SK-N-SH treated with all-trans-retinoic acid at 6 μM for 48 hours (cell line): ENCODE measurements around the gene CHD1L.

Source experiments
- ATAC-seq: fragments of 200-7000 bp; cut with Tn5 transposase; 3 replicates; pipeline ENCODE4 v1.9.1; 2020; ENCODE audit warnings: mild to moderate bottlenecking, moderate library complexity
- ARNTL ChIP-seq: fragments of 450-650 bp; formaldehyde crosslinking; IDR thresholded peaks from 2 replicates; pipeline ENCODE4 v1.5.0; 2020; ENCODE audit warnings: low read depth, mild to moderate bottlenecking, moderate library complexity, borderline replicate concordance
- BACH2 ChIP-seq: fragments of 250-450 bp; sonication (Bioruptor Pico); IDR thresholded peaks from 2 replicates; pipeline ENCODE4 v1.9.0; 2021; ENCODE audit warnings: mild to moderate bottlenecking, borderline replicate concordance
- CREB5 ChIP-seq: fragments of 250-450 bp; sonication (Bioruptor Pico); IDR thresholded peaks from 2 replicates; pipeline ENCODE4 v1.5.1; 2020; ENCODE audit warnings: low read depth, mild to moderate bottlenecking, moderate library complexity
- CSDC2 ChIP-seq: fragments of 250-450 bp; sonication (Bioruptor Pico); IDR thresholded peaks from 2 replicates; pipeline ENCODE4 v1.5.0; 2020; ENCODE audit warnings: mild to moderate bottlenecking, moderate library complexity
- CSRNP3 ChIP-seq: fragments of 250-450 bp; sonication (Bioruptor Pico); IDR thresholded peaks from 2 replicates; pipeline ENCODE4 v1.5.1; 2021; ENCODE audit warnings: mild to moderate bottlenecking, moderate library complexity
- ESRRG ChIP-seq: fragments of 250-450 bp; sonication (Bioruptor Pico); IDR thresholded peaks from 2 replicates; pipeline ENCODE4 v1.6.1; 2021; ENCODE audit warnings: mild to moderate bottlenecking
- GLIS3 ChIP-seq: fragments of 250-450 bp; sonication (Bioruptor Pico); IDR thresholded peaks from 2 replicates; pipeline ENCODE4 v1.5.0; 2020; ENCODE audit warnings: mild to moderate bottlenecking, moderate library complexity
- ISL1 ChIP-seq: fragments of 250-450 bp; sonication (Bioruptor Pico); IDR thresholded peaks from 2 replicates; pipeline ENCODE4 v2.1.2; 2022; ENCODE audit warnings: mild to moderate bottlenecking, moderate library complexity
- OSR1 ChIP-seq: fragments of 250-450 bp; sonication (Bioruptor Pico); IDR thresholded peaks from 2 replicates; pipeline ENCODE4 v1.8.0; 2022; ENCODE audit warnings: moderate library complexity, mild to moderate bottlenecking, inconsistent platforms
- PATZ1 ChIP-seq: fragments of 250-450 bp; sonication (Bioruptor Pico); IDR thresholded peaks from 2 replicates; pipeline ENCODE4 v1.8.0; 2020; ENCODE audit warnings: mild to moderate bottlenecking, moderate library complexity, borderline replicate concordance
- POU6F1 ChIP-seq: fragments of 250-450 bp; sonication (Bioruptor Pico); IDR thresholded peaks from 2 replicates; pipeline ENCODE4 v1.8.0; 2021; ENCODE audit warnings: low read depth, mild to moderate bottlenecking, moderate library complexity, borderline replicate concordance
- PPARA ChIP-seq: fragments of 250-450 bp; sonication (Bioruptor Pico); IDR thresholded peaks from 2 replicates; pipeline ENCODE4 v1.5.0; 2020; ENCODE audit warnings: mild to moderate bottlenecking, borderline replicate concordance
- RARB ChIP-seq: fragments of 250-450 bp; sonication (Bioruptor Pico); IDR thresholded peaks from 2 replicates; pipeline ENCODE4 v1.8.0; 2021; ENCODE audit warnings: mild to moderate bottlenecking, moderate library complexity
- SNAI2 ChIP-seq: fragments of 250-450 bp; sonication (Bioruptor Pico); IDR thresholded peaks from 2 replicates; pipeline ENCODE4 v1.5.0; 2020; ENCODE audit warnings: mild to moderate bottlenecking, moderate library complexity
- TCF4 ChIP-seq: fragments of 250-450 bp; sonication (Bioruptor Pico); IDR thresholded peaks from 2 replicates; pipeline ENCODE4 v1.8.0; 2021; ENCODE audit warnings: mild to moderate bottlenecking, moderate library complexity, borderline replicate concordance
- TOX ChIP-seq: fragments of 250-450 bp; sonication (Bioruptor Pico); IDR thresholded peaks from 2 replicates; pipeline ENCODE4 v1.8.0; 2021; ENCODE audit warnings: mild to moderate bottlenecking, moderate library complexity, borderline replicate concordance
- TSHZ2 ChIP-seq: fragments of 250-450 bp; sonication (Bioruptor Pico); IDR thresholded peaks from 2 replicates; pipeline ENCODE4 v1.5.0; 2020; ENCODE audit warnings: mild to moderate bottlenecking, moderate library complexity
- ZC3H10 ChIP-seq: fragments of 250-450 bp; sonication (Bioruptor Pico); IDR thresholded peaks from 2 replicates; pipeline ENCODE4 v1.5.1; 2021; ENCODE audit warnings: mild to moderate bottlenecking, moderate library complexity
- ZFP3 ChIP-seq: fragments of 250-450 bp; sonication (Bioruptor Pico); IDR thresholded peaks from 2 replicates; pipeline ENCODE4 v1.5.0; 2020; ENCODE audit warnings: mild to moderate bottlenecking, moderate library complexity
- ZFP30 ChIP-seq: fragments of 450-650 bp; formaldehyde crosslinking; IDR thresholded peaks from 2 replicates; pipeline ENCODE4 v1.5.0; 2022; ENCODE audit warnings: mild to moderate bottlenecking, moderate library complexity
- ZNF565 ChIP-seq: fragments of 450-650 bp; formaldehyde crosslinking; conservative IDR thresholded peaks from 2 replicates; pipeline ENCODE4 v1.5.0; 2020; ENCODE audit warnings: low read depth, mild to moderate bottlenecking, moderate library complexity
- ZNF70 ChIP-seq: fragments of 450-650 bp; formaldehyde crosslinking; IDR thresholded peaks from 2 replicates; pipeline ENCODE4 v1.5.0; 2020; ENCODE audit warnings: mild to moderate bottlenecking, moderate library complexity
- ZNF8 ChIP-seq: fragments of 450-650 bp; formaldehyde crosslinking; IDR thresholded peaks from 2 replicates; pipeline ENCODE4 v1.5.0; 2020; ENCODE audit warnings: mild to moderate bottlenecking, moderate library complexity

Gene CHD1L

GRCh38 chr1:147243841-147244240 lies 1.4 kb downstream of the CHD1L start (continued):
- TF ChIP-seq GLIS3 (CRISPR knock-in tag) (no peak), TOX (CRISPR knock-in tag) (no peak)

GRCh38 chr1:147245129-147245528 lies 2.6 kb downstream of the CHD1L start:
- no peak for ATAC-seq
- no peak for TF ChIP-seq ZFP30 (CRISPR knock-in tag)
- no peak for TF ChIP-seq ISL1 (CRISPR knock-in tag)
- no peak for TF ChIP-seq TCF4 (CRISPR knock-in tag)
- no peak for TF ChIP-seq CSRNP3 (CRISPR knock-in tag)
- TF ChIP-seq ZNF565 (CRISPR knock-in tag): no peak
- no peak for TF ChIP-seq TSHZ2 (CRISPR knock-in tag)
- no peak for TF ChIP-seq ZNF70
- no peak for TF ChIP-seq PATZ1
- TF ChIP-seq CREB5 (CRISPR knock-in tag): no peak
- TF ChIP-seq BACH2 (CRISPR knock-in tag): no peak
- TF ChIP-seq PPARA (CRISPR knock-in tag): no peak
- TF ChIP-seq POU6F1: no peak
- TF ChIP-seq CSDC2: no peak
- no peak for TF ChIP-seq ARNTL (CRISPR knock-in tag)
- no peak for TF ChIP-seq ZFP3
- no peak for TF ChIP-seq SNAI2 (CRISPR knock-in tag)
- no peak for TF ChIP-seq ESRRG (CRISPR knock-in tag)

- ATAC-seq: no peak
- TF ChIP-seq TCF4 (CRISPR knock-in tag) (no peak), ZFP30 (CRISPR knock-in tag) (no peak), BACH2 (CRISPR knock-in tag) (no peak), CREB5 (CRISPR knock-in tag) (no peak), ZNF565 (CRISPR knock-in tag) (no peak), ISL1 (CRISPR knock-in tag) (no peak), RARB (CRISPR knock-in tag) (no peak), ZFP3 (no peak), SNAI2 (CRISPR knock-in tag) (no peak), GLIS3 (CRISPR knock-in tag) (no peak), ESRRG (CRISPR knock-in tag) (no peak), ZC3H10 (CRISPR knock-in tag) (no peak), OSR1 (CRISPR knock-in tag) (no peak), ZNF8 (CRISPR knock-in tag) (no peak), ARNTL (CRISPR knock-in tag) (no peak), POU6F1 (no peak), ZNF70 (no peak), CSDC2 (no peak), PPARA (CRISPR knock-in tag) (no peak), PATZ1 (no peak)
Observed at GRCh38 chr1:147245586-147246021, 3.1 kb downstream of the CHD1L start.
